PC-9 (cell line): ENCODE measurements around the gene MB.

Source experiments
- CTCF ChIP-seq: fragments of 200-600 bp; sonication (generic); conservative IDR thresholded peaks from 2 replicates; pipeline ENCODE4 v1.6.1; 2017; ENCODE audit warnings: mixed run types, antibody characterized with exemption, mild to moderate bottlenecking, moderate library complexity
- EZH2 ChIP-seq: fragments of 200-600 bp; sonication (generic); IDR thresholded peaks from 2 replicates; pipeline ENCODE4 v1.8.0; 2017; ENCODE audit warnings: antibody characterized with exemption, low read depth

GRCh38 chr22:35604621-35605368 is 12.3 kb downstream of the MB start:
- TF ChIP-seq CTCF (no peak), EZH2 (no peak)
